Esophagus muscularis mucosa (tissue), 4 donors: ENCODE measurements around the gene BTG2. TPM values are rescaled to one million over a fixed set of nuclear protein-coding genes. Genes with fewer than 3 reads are reported as not detected.

ENCODE experiments used
- DNase-seq: peaks from one replicate; pipeline ENCODE4 v3.0.0-alpha.2; 2017; ENCODE audit errors: extremely low spot score
- H3K27ac ChIP-seq, 4 donors: fragments of 200-600 bp; sonication (generic); replicated peaks in 1 of 4; 1 replicate in 3 of 4; 2 replicates in 1 of 4; pipeline ENCODE4 v1.5.1; 2016 to 2019; ENCODE audit warnings: mild to moderate bottlenecking in 1 of 4
- H3K27me3 ChIP-seq, 4 donors: fragments of 200-600 bp; sonication (generic); one replicate each; pipeline versions ENCODE4 v1.5.1 to v1.6.0; 2016 to 2019
- H3K36me3 ChIP-seq, 4 donors: fragments of 200-600 bp; sonication (generic); one replicate each; pipeline ENCODE4 v1.5.1; 2016 to 2019
- H3K4me1 ChIP-seq, 4 donors: fragments of 200-600 bp; sonication (generic); one replicate each; pipeline ENCODE4 v1.5.1; 2016 to 2019
- H3K4me3 ChIP-seq, 4 donors: fragments of 200-600 bp; sonication (generic); 1 replicate in 2 of 4; 2 replicates in 2 of 4; pipeline ENCODE4 v1.5.1; 2016 to 2019; ENCODE audit warnings: mild to moderate bottlenecking in 4 of 4, moderate library complexity in 1 of 4
- H3K9me3 ChIP-seq, 4 donors: fragments of 200-600 bp; sonication (generic); 1 replicate in 3 of 4; 2 replicates in 1 of 4; pipeline ENCODE4 v1.5.1; 2016 to 2019
- CTCF ChIP-seq, 3 experiments: fragments of 200-600 bp in 2 of 3; fragments of 450-650 bp in 1 of 3; sonication (generic) in 2 of 3; IDR thresholded peaks; one replicate each; pipeline ENCODE4 v1.5.1; 2017 to 2019; ENCODE audit warnings: antibody characterized with exemption in 3 of 3, mild to moderate bottlenecking in 2 of 3, moderate library complexity in 1 of 3
- EP300 ChIP-seq: sonication (generic); formaldehyde crosslinking; IDR thresholded peaks from one replicate; pipeline ENCODE4 v1.6.1; 2017; ENCODE audit warnings: antibody characterized with exemption
- POLR2A ChIP-seq: fragments of 450-650 bp; IDR thresholded peaks from one replicate; pipeline ENCODE4 v1.6.1; 2017; ENCODE audit warnings: antibody characterized with exemption, moderate library complexity, mild to moderate bottlenecking, low read depth
- POLR2AphosphoS5 ChIP-seq, 2 donors: sonication (generic); formaldehyde crosslinking; IDR thresholded peaks; one replicate each; pipeline ENCODE4 v1.6.1; 2017; ENCODE audit warnings: antibody characterized with exemption in 2 of 2
- WGBS: methylation state at CpG from one replicate; pipeline ENCODE4 v1.1.5; 2018; 5-methylcytosine and 5-hydroxymethylcytosine counted together
- intact Hi-C: fragments of 100-400 bp; cut with DNase I; formaldehyde crosslinking; loops from one replicate; pipeline ENCODE4 v1.15.1; 2023
- total RNA-seq, 4 donors: library from RNA; depleted of rRNA; stranded (reverse); fragments of >200 nt; gene quantifications; one replicate each; pipeline versions ENCODE4 v1.1.0 to v1.2.1, GENCODE V29; 2016

The BTG2 gene
- total RNA-seq, 4 donors from 2014 or later: 67.7 to 656 (median 159) TPM

- Histone ChIP-seq H3K4me3 (no peak overlapping the region), H3K27ac (peak overlapping the region; percentile 62 to 94 (median 92)), H3K4me1 (peaks cover 69 to 83% (median 80%) of the 10 kb centered on the region in 4 donors), H3K36me3 (no peaks in the 10 kb centered on the region), H3K27me3 (no peaks in the 10 kb centered on the region), H3K9me3 (no peaks in the 10 kb centered on the region)
- intact Hi-C loops: no loop called here
- no peak for DNase-seq
- WGBS: 82% methylated on average over 3 of the region's 3 CpGs
- TF ChIP-seq CTCF (IDR thresholded peaks at IDR 0.05) (no peak), POLR2AphosphoS5 (IDR thresholded peaks at IDR 0.05) (no peak), EP300 (no peak), POLR2A (no peak)
Observed at GRCh38 chr1:203323587-203323986, 18.3 kb downstream of the BTG2 start.

GRCh38 chr1:203324105-203325025 lies 19.0 kb downstream of the BTG2 start:
- H3K27ac ChIP-seq: peak overlapping the region; percentile 92 to 95 (median 94)
- H3K4me3 ChIP-seq: no peak overlapping the region
- no peaks in the 10 kb centered on the region for H3K27me3 ChIP-seq
- no peak for DNase-seq
- no peaks in the 10 kb centered on the region for H3K36me3 ChIP-seq
- no peaks in the 10 kb centered on the region for H3K9me3 ChIP-seq
- TF ChIP-seq CTCF (IDR thresholded peaks at IDR 0.05) (no peak), EP300 (no peak)
- intact Hi-C loops: no loop called here
- WGBS: 71% methylated on average over 14 of the region's 15 CpGs
- peaks cover 71 to 89% (median 82%) of the 10 kb centered on the region in 4 donors for H3K4me1 ChIP-seq

- H3K9me3 ChIP-seq: no peaks in the 10 kb centered on the region
- H3K27me3 ChIP-seq: no peaks in the 10 kb centered on the region
- no peak for TF ChIP-seq POLR2AphosphoS5 (IDR thresholded peaks at IDR 0.05)
- TF ChIP-seq EP300: no peak
- no peak for TF ChIP-seq CTCF (IDR thresholded peaks at IDR 0.05)
- TF ChIP-seq POLR2A: no peak
- intact Hi-C loops: no loop called here
- 53% methylated on average over 5 of the region's 5 CpGs for WGBS
- H3K4me1 ChIP-seq: peaks cover 71 to 88% (median 81%) of the 10 kb centered on the region in 4 donors
- no peaks in the 10 kb centered on the region for H3K36me3 ChIP-seq
- peak overlapping the region; percentile 92 to 95 (median 94) for H3K27ac ChIP-seq
- no peak overlapping the region for H3K4me3 ChIP-seq
- DNase-seq: no peak
Observed at GRCh38 chr1:203325026-203325417, 19.7 kb downstream of the BTG2 start.

GRCh38 chr1:203325418-203326091 lies 20.2 kb downstream of the BTG2 start:
- intact Hi-C loops: no loop called here
- no peak overlapping the region for H3K4me3 ChIP-seq

More at GRCh38 chr1:203325418-203326091, 20.2 kb downstream of the BTG2 start:
- H3K4me1 ChIP-seq: peaks cover 67 to 84% (median 77%) of the 10 kb centered on the region in 4 donors
- no peaks in the 10 kb centered on the region for H3K27me3 ChIP-seq
- WGBS: 37% methylated on average over 13 of the region's 13 CpGs
- TF ChIP-seq POLR2AphosphoS5 (IDR thresholded peaks at IDR 0.05): no peak
- no peak for TF ChIP-seq CTCF (IDR thresholded peaks at IDR 0.05)
- TF ChIP-seq EP300: no peak
- TF ChIP-seq POLR2A: no peak
- DNase-seq: no peak
- H3K27ac ChIP-seq: peak overlapping the region; percentile 92 to 95 (median 94)
- no peaks in the 10 kb centered on the region for H3K9me3 ChIP-seq
- H3K36me3 ChIP-seq: no peaks in the 10 kb centered on the region
